ENCODE data around the gene STK36. TPM values are rescaled to one million over a fixed set of nuclear protein-coding genes. Genes with fewer than 3 reads are reported as not detected.
A peak's percentile ranks its signal among the peaks of the same experiment; 100 is the strongest.

Gene STK36
- total and polyA plus RNA-seq, 8 donors = 8.3 to 54.0 (median 22.1) TPM

DNA sequence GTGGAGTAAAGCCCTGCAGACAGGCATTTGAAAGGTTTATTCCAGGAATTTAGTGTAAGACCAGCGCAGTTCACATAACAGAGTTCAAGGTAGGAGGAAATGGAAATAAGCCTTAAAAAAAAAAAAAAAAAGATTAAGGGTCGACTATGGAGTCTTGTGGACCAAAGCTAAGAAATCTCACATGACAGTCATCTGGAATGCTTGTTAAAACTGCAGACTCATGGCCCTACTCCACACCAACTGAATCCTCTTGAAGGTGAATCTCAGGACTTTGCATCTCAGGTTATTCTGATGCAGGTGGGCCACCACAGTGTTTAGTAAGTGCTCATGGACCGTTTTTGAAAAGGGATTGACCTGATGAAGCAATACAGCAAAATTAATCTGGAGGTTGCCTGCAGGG lies 47.6 kb downstream of the STK36 start:
- H3K4me1 ChIP-seq = peaks cover 0 to 17% (median 0%) of the 10 kb centered on the region in 3 donors
- intact Hi-C loops (cut with DNase I) = no loop called here
- ATAC-seq (no peak), FAIRE-seq (no peak), DNase-seq (no peak)
- H3K27me3 ChIP-seq = no peaks in the 10 kb centered on the region
- H3K9me3 ChIP-seq = no peaks in the 10 kb centered on the region
- no peaks in the 10 kb centered on the region for H3K36me3 ChIP-seq
- TF ChIP-seq, protein P1, sequence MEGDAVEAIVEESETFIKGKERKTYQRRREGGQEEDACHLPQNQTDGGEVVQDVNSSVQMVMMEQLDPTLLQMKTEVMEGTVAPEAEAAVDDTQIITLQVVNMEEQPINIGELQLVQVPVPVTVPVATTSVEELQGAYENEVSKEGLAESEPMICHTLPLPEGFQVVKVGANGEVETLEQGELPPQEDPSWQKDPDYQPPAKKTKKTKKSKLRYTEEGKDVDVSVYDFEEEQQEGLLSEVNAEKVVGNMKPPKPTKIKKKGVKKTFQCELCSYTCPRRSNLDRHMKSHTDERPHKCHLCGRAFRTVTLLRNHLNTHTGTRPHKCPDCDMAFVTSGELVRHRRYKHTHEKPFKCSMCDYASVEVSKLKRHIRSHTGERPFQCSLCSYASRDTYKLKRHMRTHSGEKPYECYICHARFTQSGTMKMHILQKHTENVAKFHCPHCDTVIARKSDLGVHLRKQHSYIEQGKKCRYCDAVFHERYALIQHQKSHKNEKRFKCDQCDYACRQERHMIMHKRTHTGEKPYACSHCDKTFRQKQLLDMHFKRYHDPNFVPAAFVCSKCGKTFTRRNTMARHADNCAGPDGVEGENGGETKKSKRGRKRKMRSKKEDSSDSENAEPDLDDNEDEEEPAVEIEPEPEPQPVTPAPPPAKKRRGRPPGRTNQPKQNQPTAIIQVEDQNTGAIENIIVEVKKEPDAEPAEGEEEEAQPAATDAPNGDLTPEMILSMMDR (IDR thresholded peaks at IDR 0.05) = no peak
- 53 to 55% methylated on average over 3 of the region's 3 CpGs for WGBS, 2 donors
- H3K4me3 ChIP-seq = no peak overlapping the region
- no peak overlapping the region for H3K27ac ChIP-seq

DNA sequence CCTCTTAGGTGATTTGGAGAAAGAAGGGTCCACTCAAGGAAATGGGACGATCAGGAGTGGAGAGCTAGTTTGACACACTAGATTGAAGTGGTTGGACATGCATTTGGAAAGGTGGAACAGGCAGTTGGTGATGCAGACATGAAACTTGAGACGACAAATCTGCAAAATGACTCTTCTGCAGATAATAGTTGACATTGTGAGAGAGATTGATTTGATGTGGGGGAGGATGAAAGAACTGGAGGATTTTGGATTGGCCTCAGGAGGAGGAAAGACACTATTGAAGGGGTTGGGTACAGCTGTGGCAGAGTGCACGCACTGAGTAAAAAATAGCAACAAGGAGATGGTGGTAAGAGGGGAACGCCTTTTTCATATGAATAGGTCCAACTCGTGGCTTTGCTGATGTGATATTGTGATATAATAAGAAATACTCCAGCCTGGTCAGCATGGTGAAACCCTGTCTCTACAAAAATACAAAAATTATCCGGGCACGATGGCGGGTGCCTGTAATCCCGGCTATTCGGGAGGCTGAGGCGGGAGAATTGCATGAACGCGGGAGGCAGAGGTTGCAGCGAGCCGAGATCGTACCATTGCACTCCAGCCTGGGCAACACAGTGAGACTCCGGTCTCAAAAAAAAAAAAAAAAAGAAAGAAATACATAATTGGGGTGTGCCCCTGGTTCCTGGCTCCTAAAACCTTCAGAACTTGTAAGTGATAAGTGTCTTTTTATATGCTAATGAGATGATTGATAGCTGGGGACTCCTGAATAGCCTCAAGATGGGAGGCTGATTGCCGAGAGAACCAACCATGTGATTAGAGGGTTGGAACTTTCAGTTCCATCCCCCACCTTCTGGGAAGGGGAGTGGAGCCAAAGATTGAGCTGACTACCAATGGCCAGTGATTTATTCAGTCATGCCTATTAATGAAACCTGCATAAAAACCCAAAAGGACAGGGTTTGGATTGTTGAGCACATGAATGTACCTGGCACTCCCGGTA lies 48.5 kb downstream of the STK36 start:
- 93 to 96% methylated on average over 19 of the region's 19 CpGs for WGBS, 2 donors
- TF ChIP-seq, protein P1 (IDR thresholded peaks at IDR 0.05) = no peak
- no peak for DNase-seq
- H3K4me1 ChIP-seq = peaks cover 0 to 17% (median 0%) of the 10 kb centered on the region in 3 donors
- no peaks in the 10 kb centered on the region for H3K9me3 ChIP-seq
- H3K4me3 ChIP-seq = no peak overlapping the region
- no peak for FAIRE-seq
- H3K27ac ChIP-seq = no peak overlapping the region
- intact Hi-C loops (cut with DNase I) = no loop called here
- H3K27me3 ChIP-seq = no peaks in the 10 kb centered on the region
- ATAC-seq = no peak
- no peaks in the 10 kb centered on the region for H3K36me3 ChIP-seq

DNA sequence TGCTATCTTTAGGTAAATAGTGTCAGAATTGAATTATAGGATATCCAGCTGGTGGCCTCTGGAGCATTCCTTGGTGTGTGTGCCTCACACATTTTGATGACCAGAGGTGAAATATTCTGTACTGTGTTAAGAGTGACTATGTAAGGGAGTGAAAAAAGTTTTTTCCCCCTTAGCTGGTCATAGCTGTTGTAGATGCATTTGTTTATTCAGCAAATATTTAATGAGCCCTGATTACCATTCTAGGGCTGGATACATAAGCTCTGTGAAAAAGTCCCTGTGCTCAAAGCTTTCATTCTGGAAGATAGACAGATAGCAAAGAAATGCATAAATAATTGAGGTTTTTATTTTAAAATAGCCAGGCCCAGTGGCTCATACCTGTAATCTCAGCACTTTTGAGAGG lies 49.6 kb downstream of the STK36 start:
- H3K27me3 ChIP-seq = no peaks in the 10 kb centered on the region
- peaks cover 0 to 17% (median 0%) of the 10 kb centered on the region in 3 donors for H3K4me1 ChIP-seq
- intact Hi-C loops (cut with DNase I) = no loop called here
- H3K36me3 ChIP-seq = no peaks in the 10 kb centered on the region
- TF ChIP-seq, protein P1 (IDR thresholded peaks at IDR 0.05) = no peak
- FAIRE-seq = no peak
- H3K4me3 ChIP-seq = no peak overlapping the region
- peak in 1 of 4 donors; percentile 28 for ATAC-seq
- H3K9me3 ChIP-seq = peaks cover 0 to 3% (median 0%) of the 10 kb centered on the region in 4 donors
- no peak overlapping the region for H3K27ac ChIP-seq
- DNase-seq = no peak

DNA sequence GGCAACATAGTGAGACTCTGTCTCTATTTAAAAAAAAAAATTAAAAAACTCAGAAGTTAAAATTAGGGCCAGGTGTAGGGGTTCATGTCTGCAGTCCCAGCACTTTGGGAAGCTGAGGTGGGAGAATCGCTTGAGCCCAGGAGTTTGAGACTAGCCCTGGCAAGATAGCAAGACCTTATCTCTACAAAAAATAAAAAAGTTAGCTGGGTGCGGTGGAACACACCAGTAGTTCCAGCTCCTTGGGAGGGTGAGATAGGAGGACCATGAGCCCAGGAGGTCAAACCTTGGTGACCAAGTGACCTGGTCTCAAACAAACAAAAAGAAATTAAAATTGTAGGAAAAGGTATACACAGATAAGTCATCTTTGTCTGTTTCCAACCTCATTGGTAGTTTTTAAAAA lies 50.0 kb downstream of the STK36 start:
- Histone ChIP-seq H3K9me3 (peaks cover 0 to 3% (median 0%) of the 10 kb centered on the region in 4 donors), H3K4me1 (peaks cover 0 to 17% (median 0%) of the 10 kb centered on the region in 3 donors), H3K36me3 (no peaks in the 10 kb centered on the region), H3K27ac (no peak overlapping the region), H3K4me3 (no peak overlapping the region), H3K27me3 (no peaks in the 10 kb centered on the region)
- TF ChIP-seq, protein P1 (IDR thresholded peaks at IDR 0.05) = no peak
- DNase-seq (no peak), ATAC-seq (no peak), FAIRE-seq (no peak)
- WGBS, 2 donors = 41% methylated on average over 2 of the region's 2 CpGs
- intact Hi-C loops (cut with DNase I) = no loop called here

DNA sequence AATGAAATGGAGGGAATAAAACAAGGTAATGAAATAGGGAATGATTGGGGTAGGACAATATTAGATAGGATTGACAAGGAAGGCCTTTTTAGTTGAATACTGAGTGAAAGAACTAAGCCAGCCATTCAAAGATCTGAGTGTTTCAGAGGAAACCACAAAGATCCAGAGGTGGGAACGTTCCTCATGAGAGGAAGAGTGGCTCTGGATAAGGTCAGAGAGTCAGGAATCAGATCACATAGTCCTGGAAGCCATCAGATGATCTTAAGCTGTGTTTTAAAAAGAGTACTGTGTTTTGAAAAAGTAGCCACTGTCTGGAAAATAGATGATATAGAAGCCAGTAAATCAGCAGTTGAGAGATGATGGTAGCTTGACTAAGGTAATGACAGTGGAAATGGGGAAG lies 50.5 kb downstream of the STK36 start:
- intact Hi-C loops (cut with DNase I) = no loop called here
- 61 to 70% methylated on average over 1 of the region's 1 CpG for WGBS, 2 donors
- Histone ChIP-seq H3K4me3 (no peak overlapping the region), H3K27me3 (no peaks in the 10 kb centered on the region), H3K27ac (no peak overlapping the region), H3K9me3 (peaks cover 0 to 3% (median 0%) of the 10 kb centered on the region in 4 donors), H3K4me1 (peaks cover 0 to 14% (median 0%) of the 10 kb centered on the region in 3 donors), H3K36me3 (no peaks in the 10 kb centered on the region)
- ATAC-seq (no peak), DNase-seq (no peak), FAIRE-seq (no peak)
- TF ChIP-seq, protein P1 (IDR thresholded peaks at IDR 0.05) = no peak

All from pancreas (tissue), 10 donors.